ES-I3 (cell line): Measurements from ENCODE around the gene BLMH.

Experiments
- H3K36me3 ChIP-seq: 2 replicates; pipeline ENCODE4 v1.6.1; 2013; ENCODE audit warnings: mild to moderate bottlenecking, low read length, control low read depth, moderate library complexity; ENCODE audit not compliant: insufficient read depth
- H3K4me1 ChIP-seq: 2 replicates; pipeline ENCODE4 v1.6.1; 2013; ENCODE audit warnings: mild to moderate bottlenecking, control low read depth, low read length; ENCODE audit not compliant: insufficient read depth
- H3K9ac ChIP-seq: 2 replicates; pipeline ENCODE4 v1.6.1; 2013; ENCODE audit warnings: low read depth, mild to moderate bottlenecking, low read length, moderate library complexity
- H3K9me3 ChIP-seq: 2 replicates; pipeline ENCODE4 v1.6.1; 2013; ENCODE audit warnings: mild to moderate bottlenecking, low read length, moderate library complexity; ENCODE audit not compliant: control insufficient read depth, insufficient read depth

The BLMH gene

GRCh38 chr17:30224419-30224960 lies 67.3 kb downstream of the BLMH start:
- H3K9me3 ChIP-seq = no peaks in the 10 kb centered on the region
- no peaks in the 10 kb centered on the region for H3K36me3 ChIP-seq
- H3K9ac ChIP-seq = no peak overlapping the region
- H3K4me1 ChIP-seq = 0 out of 2 replicates have a peak, but pooled peaks cover 3% of the 10 kb centered on the region

- Histone ChIP-seq H3K9me3 (no peaks in the 10 kb centered on the region), H3K36me3 (no peaks in the 10 kb centered on the region), H3K9ac (no peak overlapping the region), H3K4me1 (peaks cover 8% of the 10 kb centered on the region; the same call in 1 of the 2 replicates)
Measured at GRCh38 chr17:30222721-30223175, 69.0 kb downstream of the BLMH start.

- Histone ChIP-seq H3K9me3 (no peaks in the 10 kb centered on the region), H3K36me3 (no peaks in the 10 kb centered on the region), H3K9ac (no peak overlapping the region), H3K4me1 (peaks cover 8% of the 10 kb centered on the region; the same call in 1 of the 2 replicates)
Measured at GRCh38 chr17:30222251-30222650, 69.5 kb downstream of the BLMH start.

GRCh38 chr17:30221346-30221745 lies 70.4 kb downstream of the BLMH start:
- Histone ChIP-seq H3K9me3 (no peaks in the 10 kb centered on the region), H3K4me1 (peaks cover 8% of the 10 kb centered on the region; the same call in 1 of the 2 replicates), H3K36me3 (no peaks in the 10 kb centered on the region), H3K9ac (no peak overlapping the region)

GRCh38 chr17:30220414-30220813 lies 71.3 kb downstream of the BLMH start:
- peaks cover 8% of the 10 kb centered on the region; the same call in 1 of the 2 replicates for H3K4me1 ChIP-seq
- H3K9me3 ChIP-seq = no peaks in the 10 kb centered on the region
- H3K9ac ChIP-seq = no peak overlapping the region
- H3K36me3 ChIP-seq = no peaks in the 10 kb centered on the region

- Histone ChIP-seq H3K9me3 (no peaks in the 10 kb centered on the region), H3K4me1 (peaks cover 8% of the 10 kb centered on the region; the same call in 1 of the 2 replicates), H3K9ac (no peak overlapping the region), H3K36me3 (no peaks in the 10 kb centered on the region)
Measured at GRCh38 chr17:30219833-30220232, 71.9 kb downstream of the BLMH start.

GRCh38 chr17:30219315-30219714 lies 72.4 kb downstream of the BLMH start:
- Histone ChIP-seq H3K9ac (no peak overlapping the region), H3K4me1 (peaks cover 5% of the 10 kb centered on the region; the same call in 1 of the 2 replicates), H3K36me3 (no peaks in the 10 kb centered on the region), H3K9me3 (no peaks in the 10 kb centered on the region)

- H3K9me3 ChIP-seq = no peaks in the 10 kb centered on the region
- H3K4me1 ChIP-seq = peaks cover 5% of the 10 kb centered on the region; the same call in 1 of the 2 replicates
- no peaks in the 10 kb centered on the region for H3K36me3 ChIP-seq
- no peak overlapping the region for H3K9ac ChIP-seq
Measured at GRCh38 chr17:30218799-30219198, 72.9 kb downstream of the BLMH start.

- no peaks in the 10 kb centered on the region for H3K9me3 ChIP-seq
- no peaks in the 10 kb centered on the region for H3K36me3 ChIP-seq
Measured at GRCh38 chr17:30217746-30218245, 73.9 kb downstream of the BLMH start.

GRCh38 chr17:30217054-30217453 lies 74.7 kb downstream of the BLMH start:
- Histone ChIP-seq H3K9ac (no peak overlapping the region), H3K4me1 (peaks cover 5% of the 10 kb centered on the region; the same call in 1 of the 2 replicates), H3K9me3 (no peaks in the 10 kb centered on the region), H3K36me3 (no peaks in the 10 kb centered on the region)

More at GRCh38 chr17:30217746-30218245, 73.9 kb downstream of the BLMH start:
- H3K9ac ChIP-seq = no peak overlapping the region
- H3K4me1 ChIP-seq = peaks cover 5% of the 10 kb centered on the region; the same call in 1 of the 2 replicates

- H3K36me3 ChIP-seq = no peaks in the 10 kb centered on the region
- H3K9ac ChIP-seq = no peak overlapping the region
- H3K9me3 ChIP-seq = no peaks in the 10 kb centered on the region
- H3K4me1 ChIP-seq = no peaks in the 10 kb centered on the region
Measured at GRCh38 chr17:30212750-30213149, 79.0 kb downstream of the BLMH start.

GRCh38 chr17:30211371-30211770 lies 80.4 kb downstream of the BLMH start:
- Histone ChIP-seq H3K9ac (no peak overlapping the region), H3K9me3 (no peaks in the 10 kb centered on the region), H3K4me1 (no peaks in the 10 kb centered on the region), H3K36me3 (no peaks in the 10 kb centered on the region)

GRCh38 chr17:30210901-30211300 lies 80.8 kb downstream of the BLMH start:
- Histone ChIP-seq H3K9me3 (no peaks in the 10 kb centered on the region), H3K4me1 (no peaks in the 10 kb centered on the region), H3K9ac (no peak overlapping the region), H3K36me3 (no peaks in the 10 kb centered on the region)

- Histone ChIP-seq H3K36me3 (no peaks in the 10 kb centered on the region), H3K9ac (no peak overlapping the region), H3K4me1 (no peaks in the 10 kb centered on the region), H3K9me3 (no peaks in the 10 kb centered on the region)
Measured at GRCh38 chr17:30210366-30210765, 81.4 kb downstream of the BLMH start.

- H3K4me1 ChIP-seq = no peaks in the 10 kb centered on the region
Measured at GRCh38 chr17:30209930-30210329, 81.8 kb downstream of the BLMH start.

More at GRCh38 chr17:30209930-30210329, 81.8 kb downstream of the BLMH start:
- no peaks in the 10 kb centered on the region for H3K36me3 ChIP-seq
- no peak overlapping the region for H3K9ac ChIP-seq
- H3K9me3 ChIP-seq = no peaks in the 10 kb centered on the region
